Upper lobe of right lung (tissue), 1 donor: ENCODE data around the gene SLC6A18. TPM values are rescaled to one million over a fixed set of nuclear protein-coding genes. Genes with fewer than 3 reads are reported as not detected.
"Not testable (repeated sequence)": the region's sequence is repeated elsewhere in the genome, so short reads cannot be mapped to it uniquely, and the experiment has no call there.

Source experiments
- ATAC-seq: fragments of 200-7000 bp; cut with Tn5 transposase; one replicate; pipeline ENCODE4 v1.9.1; 2020; ENCODE audit warnings: mild to moderate bottlenecking, moderate library complexity
- DNase-seq: peaks from one replicate; pipeline ENCODE4 v3.0.0-alpha.2; 2020
- H3K27ac ChIP-seq: fragments of 200-600 bp; one replicate; pipeline ENCODE4 v1.8.0; 2022
- H3K27me3 ChIP-seq: fragments of 200-600 bp; one replicate; pipeline ENCODE4 v1.8.0; 2022; ENCODE audit warnings: mild to moderate bottlenecking
- H3K36me3 ChIP-seq: fragments of 200-600 bp; one replicate; pipeline ENCODE4 v1.8.0; 2022
- H3K4me1 ChIP-seq: fragments of 200-600 bp; one replicate; pipeline ENCODE4 v1.8.0; 2022
- H3K4me3 ChIP-seq: fragments of 200-600 bp; one replicate; pipeline ENCODE4 v1.8.0; 2022; ENCODE audit warnings: mild to moderate bottlenecking
- H3K9me3 ChIP-seq: fragments of 200-600 bp; one replicate; pipeline ENCODE4 v1.8.0; 2022
- intact Hi-C: fragments of 100-400 bp; cut with DNase I; formaldehyde crosslinking; loops from one replicate; pipeline ENCODE4 v1.11.0; 2022
- total RNA-seq: library from RNA; stranded (reverse); fragmentation: NEBNext Ultra II Directional; extraction: Animal tissue kit (Norgen Biotek cat#: 25700); gene quantifications from one replicate; pipeline ENCODE4 v1.2.1, GENCODE V29; 2021
- TF ChIP-seq, protein P1 (sequence below): fragments of 200-600 bp; IDR thresholded peaks from one replicate; pipeline ENCODE4 v1.8.0; 2022; ENCODE audit warnings: antibody characterized with exemption
- donor health status: DM: no; HTN: yes; CAD: no; lungs with severe emphysema.

SLC6A18 gene
- total RNA-seq, 1 donor from 2014 or later = not detected

DNA sequence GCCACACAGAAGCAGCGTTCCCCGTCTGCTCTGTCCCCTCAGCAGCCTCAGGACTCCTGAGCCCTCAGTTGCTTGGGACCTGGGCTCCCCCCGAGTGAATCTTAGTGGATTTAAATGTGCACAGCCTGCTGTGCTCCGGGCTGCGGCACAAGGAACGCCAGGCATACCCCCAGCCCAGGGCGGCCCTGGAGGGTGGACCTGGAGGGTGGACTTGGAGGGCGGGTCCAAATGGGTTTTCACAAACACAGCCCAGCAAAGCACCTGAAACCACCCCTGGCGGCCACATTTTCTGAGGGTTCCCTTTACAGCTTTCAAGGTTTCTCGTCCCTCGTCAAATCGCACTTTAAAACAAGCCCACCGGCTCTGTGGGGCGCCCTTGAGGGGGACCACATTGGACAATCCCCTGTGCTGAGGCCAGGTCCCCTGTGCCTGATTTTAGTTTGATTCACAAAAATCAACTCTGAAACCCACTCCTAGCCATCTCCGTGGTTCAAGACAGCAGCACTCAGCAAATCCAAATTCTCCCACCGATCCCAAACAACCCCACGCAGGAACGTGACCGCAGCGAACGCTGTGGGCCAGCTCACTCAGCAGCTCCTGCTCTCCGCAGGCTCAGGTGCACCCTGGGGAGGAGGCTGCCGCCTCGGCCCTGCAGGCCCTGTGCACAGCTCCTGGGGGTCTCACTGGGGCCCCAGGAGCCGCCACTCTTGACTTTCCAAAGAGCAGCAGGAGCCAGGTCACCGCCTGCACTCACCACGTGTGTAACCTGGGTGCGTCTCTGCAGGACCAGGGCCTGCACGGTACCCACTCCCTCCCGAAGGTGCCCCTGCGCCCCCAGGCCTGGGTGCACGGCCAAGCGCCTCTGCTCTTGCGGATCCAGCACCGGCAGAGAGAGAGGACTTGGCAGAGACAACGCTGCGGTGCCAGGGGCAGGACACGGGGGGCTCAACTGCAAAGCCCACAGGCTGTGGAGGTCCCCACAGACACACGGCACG lies 40.6 kb downstream of the SLC6A18 start:
- TF ChIP-seq, protein P1, sequence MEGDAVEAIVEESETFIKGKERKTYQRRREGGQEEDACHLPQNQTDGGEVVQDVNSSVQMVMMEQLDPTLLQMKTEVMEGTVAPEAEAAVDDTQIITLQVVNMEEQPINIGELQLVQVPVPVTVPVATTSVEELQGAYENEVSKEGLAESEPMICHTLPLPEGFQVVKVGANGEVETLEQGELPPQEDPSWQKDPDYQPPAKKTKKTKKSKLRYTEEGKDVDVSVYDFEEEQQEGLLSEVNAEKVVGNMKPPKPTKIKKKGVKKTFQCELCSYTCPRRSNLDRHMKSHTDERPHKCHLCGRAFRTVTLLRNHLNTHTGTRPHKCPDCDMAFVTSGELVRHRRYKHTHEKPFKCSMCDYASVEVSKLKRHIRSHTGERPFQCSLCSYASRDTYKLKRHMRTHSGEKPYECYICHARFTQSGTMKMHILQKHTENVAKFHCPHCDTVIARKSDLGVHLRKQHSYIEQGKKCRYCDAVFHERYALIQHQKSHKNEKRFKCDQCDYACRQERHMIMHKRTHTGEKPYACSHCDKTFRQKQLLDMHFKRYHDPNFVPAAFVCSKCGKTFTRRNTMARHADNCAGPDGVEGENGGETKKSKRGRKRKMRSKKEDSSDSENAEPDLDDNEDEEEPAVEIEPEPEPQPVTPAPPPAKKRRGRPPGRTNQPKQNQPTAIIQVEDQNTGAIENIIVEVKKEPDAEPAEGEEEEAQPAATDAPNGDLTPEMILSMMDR = no peak
- intact Hi-C loops = no loop called here
- Histone ChIP-seq H3K27ac (no peak overlapping the region), H3K36me3 (no peaks in the 10 kb centered on the region), H3K27me3 (no peaks in the 10 kb centered on the region), H3K9me3 (no peaks in the 10 kb centered on the region), H3K4me1 (no peaks in the 10 kb centered on the region), H3K4me3 (no peak overlapping the region)
- no peak for DNase-seq
- no peak for ATAC-seq

- ATAC-seq (no peak), DNase-seq (no peak)
- Histone ChIP-seq H3K36me3 (no peaks in the 10 kb centered on the region), H3K4me1 (no peaks in the 10 kb centered on the region), H3K4me3 (no peak overlapping the region), H3K27ac (no peak overlapping the region), H3K9me3 (no peaks in the 10 kb centered on the region), H3K27me3 (no peaks in the 10 kb centered on the region)
- TF ChIP-seq, protein P1 = no peak
- intact Hi-C loops = no loop called here
These were observed 41.6 kb downstream of the SLC6A18 start for GRCh38 chr5:1266791-1267190.

- H3K9me3 ChIP-seq, ATAC-seq, H3K36me3 ChIP-seq, H3K27me3 ChIP-seq, H3K4me1 ChIP-seq, H3K27ac ChIP-seq, H3K4me3 ChIP-seq, DNase-seq, intact Hi-C loops: not testable (repeated sequence)
These were observed 42.3 kb downstream of the SLC6A18 start for GRCh38 chr5:1267464-1267863.

DNA sequence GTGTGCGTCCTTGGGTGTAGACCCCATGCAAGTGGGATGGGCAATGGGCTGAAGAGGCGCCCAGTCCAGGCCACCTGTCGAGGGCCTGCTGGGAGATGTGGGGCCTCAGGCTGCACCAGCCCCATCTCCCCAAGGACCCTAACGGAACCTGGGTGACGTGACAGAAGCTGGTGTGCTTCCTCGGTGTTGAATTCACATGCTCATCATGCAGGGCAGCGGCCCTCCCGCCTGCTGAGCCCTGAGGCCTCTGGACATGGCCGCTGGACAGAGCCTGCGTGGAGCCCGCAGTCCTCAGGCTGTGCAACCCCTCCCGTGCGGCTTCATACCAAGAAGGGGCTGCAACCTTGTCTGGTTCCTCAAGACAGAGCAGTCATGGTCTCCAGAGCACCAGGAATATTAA lies 42.9 kb downstream of the SLC6A18 start:
- Histone ChIP-seq H3K4me1 (no peaks in the 10 kb centered on the region), H3K4me3 (no peak overlapping the region), H3K36me3 (no peaks in the 10 kb centered on the region), H3K27ac (no peak overlapping the region), H3K27me3 (no peaks in the 10 kb centered on the region), H3K9me3 (no peaks in the 10 kb centered on the region)
- intact Hi-C loops = no loop called here
- ATAC-seq = no peak
- TF ChIP-seq, protein P1 = no peak
- no peak for DNase-seq

DNA sequence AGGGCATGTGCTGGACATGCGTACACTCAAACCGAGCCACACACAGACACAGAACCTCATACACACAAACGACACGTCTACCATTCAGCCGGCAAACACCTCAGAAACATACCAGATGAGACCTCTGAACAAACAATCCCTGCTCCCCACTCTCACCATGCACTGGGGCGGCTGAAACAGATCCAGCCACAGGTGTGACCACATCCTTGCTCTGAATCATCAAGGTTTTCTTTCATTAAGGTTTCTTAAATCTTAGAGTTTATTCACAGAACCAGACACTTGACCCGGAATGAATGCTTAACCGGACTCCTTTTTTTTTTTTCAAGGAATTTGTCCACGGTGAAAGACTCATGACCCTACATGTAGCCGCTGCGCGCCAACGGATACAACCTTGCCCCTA lies 43.5 kb downstream of the SLC6A18 start:
- intact Hi-C loops = no loop called here
- H3K4me3 ChIP-seq = no peak overlapping the region
- no peak overlapping the region for H3K27ac ChIP-seq
- TF ChIP-seq, protein P1 = no peak
- H3K9me3 ChIP-seq = no peaks in the 10 kb centered on the region
- no peaks in the 10 kb centered on the region for H3K27me3 ChIP-seq
- DNase-seq = no peak
- no peaks in the 10 kb centered on the region for H3K4me1 ChIP-seq
- no peaks in the 10 kb centered on the region for H3K36me3 ChIP-seq
- no peak for ATAC-seq

GRCh38 chr5:1270426-1270825 lies 45.2 kb downstream of the SLC6A18 start:
- ATAC-seq = no peak
- TF ChIP-seq, protein P1 = no peak
- no peaks in the 10 kb centered on the region for H3K27me3 ChIP-seq
- H3K4me1 ChIP-seq = no peaks in the 10 kb centered on the region
- H3K36me3 ChIP-seq = no peaks in the 10 kb centered on the region
- H3K27ac ChIP-seq = no peak overlapping the region
- no peak for DNase-seq
- H3K9me3 ChIP-seq = no peaks in the 10 kb centered on the region
- no peak overlapping the region for H3K4me3 ChIP-seq
- intact Hi-C loops = no loop called here
